Endothelial cell of umbilical vein (primary cell): ENCODE data around the gene ZNF600. TPM values are rescaled to one million over a fixed set of nuclear protein-coding genes. Genes with fewer than 3 reads are reported as not detected.

Experiments
- BruUV-seq: library from RNA; stranded (reverse); fragments of 400-500 nt; replicated peaks from 2 replicates; lab custom pipeline; 2021; lab: Mats Ljungman, UMichigan
- CTCF ChIA-PET: fragments of 300-600, 350-600 bp; sonication (Branson Sonifier 250); formaldehyde crosslinking; loops from one replicate; lab custom pipeline; 2021; ENCODE audit warnings: antibody characterized with exemption, inconsistent platforms; lab: Charles Lee
- POLR2A ChIA-PET: fragments of 300-600, 350-600 bp; sonication (Branson Sonifier 250); formaldehyde crosslinking; loops from one replicate; lab custom pipeline; 2021; ENCODE audit warnings: antibody characterized with exemption, inconsistent platforms; lab: Charles Lee
- DNase-seq: peaks from one replicate; pipeline ENCODE4 v3.0.0-alpha.2; 2011; ENCODE audit warnings: low read depth, low spot score
- FAIRE-seq: peaks from 2 replicates; lab custom pipeline; 2011; peaks lifted over from hg19 to GRCh38; lab: Jason Lieb, UNC
- H2AFZ ChIP-seq: 2 replicates; pipeline ENCODE4 v1.6.0; 2012; ENCODE audit warnings: low read depth, low read length, control low read depth, inconsistent platforms
- H3K27ac ChIP-seq: 2 replicates; pipeline ENCODE4 v1.5.1; 2011; ENCODE audit warnings: low read depth, mild to moderate bottlenecking, control low read depth, low read length, moderate library complexity; ENCODE audit not compliant: insufficient read depth
- H3K27me3 ChIP-seq, 2 experiments: 2 replicates each; pipeline versions ENCODE4 v1.6.0 to v1.6.1; 2011; ENCODE audit warnings: low read length in 2 of 2, mixed read lengths in 1 of 2; ENCODE audit not compliant: control insufficient read depth in 2 of 2, insufficient read depth in 2 of 2
- H3K36me3 ChIP-seq, 2 experiments: 2 replicates in 1 of 2; 3 replicates in 1 of 2; pipeline ENCODE4 v1.5.1; 2011; ENCODE audit warnings: low read length in 2 of 2, mild to moderate bottlenecking in 1 of 2, moderate library complexity in 1 of 2; ENCODE audit not compliant: control insufficient read depth in 2 of 2, insufficient read depth in 2 of 2; ENCODE audit errors: extremely low read depth in 1 of 2
- H3K4me1 ChIP-seq: 3 replicates; pipeline ENCODE4 v1.5.1; 2011; ENCODE audit warnings: mild to moderate bottlenecking, low read length; ENCODE audit not compliant: control insufficient read depth, insufficient read depth; ENCODE audit errors: extremely low read depth
- H3K4me2 ChIP-seq: 2 replicates; pipeline ENCODE4 v1.6.1; 2011; ENCODE audit warnings: low read length, control low read depth, mixed read lengths; ENCODE audit not compliant: insufficient read depth
- H3K4me3 ChIP-seq, 3 experiments: fragments of 200-600 bp in 1 of 3; sonication (generic), shearing (Covaris generic) in 1 of 3; replicated peaks in 1 of 3; 2 replicates each; pipeline ENCODE4 v1.5.1; 2011 to 2016; ENCODE audit warnings: control low read depth in 3 of 3, low read length in 3 of 3, mild to moderate bottlenecking in 2 of 3, inconsistent platforms in 1 of 3, low read depth in 1 of 3, moderate library complexity in 1 of 3; ENCODE audit not compliant: insufficient read depth in 1 of 3
- H3K79me2 ChIP-seq: 2 replicates; pipeline ENCODE4 v1.6.0; 2012; ENCODE audit warnings: low read length, inconsistent platforms; ENCODE audit not compliant: control insufficient read depth, insufficient read depth
- H3K9ac ChIP-seq: replicated peaks from 2 replicates; pipeline ENCODE3; 2011; ENCODE audit warnings: low read length, control low read depth; ENCODE audit not compliant: insufficient read depth; ENCODE audit errors: extremely low read depth
- H3K9me1 ChIP-seq: replicated peaks from 3 replicates; pipeline ENCODE4 v1.6.0; 2011; ENCODE audit warnings: mild to moderate bottlenecking, low read length; ENCODE audit not compliant: control insufficient read depth, insufficient read depth; ENCODE audit errors: extremely low read depth
- H3K9me3 ChIP-seq: replicated peaks from 2 replicates; pipeline ENCODE4 v1.5.1; 2012; ENCODE audit warnings: low read length, inconsistent platforms; ENCODE audit not compliant: control insufficient read depth, insufficient read depth
- H4K20me1 ChIP-seq: replicated peaks from 2 replicates; pipeline ENCODE3; 2011; ENCODE audit warnings: mild to moderate bottlenecking, low read length; ENCODE audit not compliant: control insufficient read depth, insufficient read depth; ENCODE audit errors: extremely low read depth
- EZH2 ChIP-seq: IDR thresholded peaks from 2 replicates; pipeline ENCODE4 v1.6.1; 2012; ENCODE audit warnings: borderline replicate concordance, low read depth, mild to moderate bottlenecking, moderate library complexity, low read length, inconsistent platforms; ENCODE audit not compliant: severe bottlenecking
- FOS ChIP-seq: IDR thresholded peaks from 2 replicates; pipeline ENCODE4 v1.6.1; 2011; ENCODE audit warnings: mild to moderate bottlenecking, low read length, moderate library complexity, borderline replicate concordance; ENCODE audit not compliant: insufficient read depth
- GATA2 ChIP-seq: IDR thresholded peaks from 2 replicates; pipeline ENCODE4 v1.7.0; 2011; ENCODE audit warnings: low read depth, mild to moderate bottlenecking, moderate library complexity, mixed read lengths, low read length; ENCODE audit not compliant: insufficient read length, insufficient read depth
- JUN ChIP-seq: IDR thresholded peaks from 2 replicates; pipeline ENCODE4 v1.6.1; 2011; ENCODE audit warnings: borderline replicate concordance, low read depth; ENCODE audit not compliant: insufficient read length, insufficient read depth
- MYC ChIP-seq: IDR thresholded peaks from one replicate; pipeline ENCODE4 v1.6.1; 2011; ENCODE audit warnings: mild to moderate bottlenecking, low read depth, low read length
- POLR2A ChIP-seq: IDR thresholded peaks from 2 replicates; pipeline ENCODE4 v1.6.1; 2012; ENCODE audit warnings: low read depth, mild to moderate bottlenecking, control low read depth, low read length
- POLR2AphosphoS5 ChIP-seq: IDR thresholded peaks from 2 replicates; pipeline ENCODE4 v1.6.1; 2012; ENCODE audit warnings: low read depth, mild to moderate bottlenecking, control low read depth, low read length, moderate library complexity; ENCODE audit not compliant: insufficient read depth
- dilution Hi-C: fragments of 300-500 bp; cut with MboI; formaldehyde crosslinking; loops from one replicate; pipeline ENCODE4 v1.15.0; 2019; ENCODE audit warnings: low sequenced_read_pairs; ENCODE audit not compliant: extremely low pct_ligation_motif_present
- intact Hi-C: fragments of 100-400 bp; cut with micrococcal nuclease; formaldehyde crosslinking; loops from one replicate; pipeline ENCODE4 v1.10.0; 2022
- polyA plus RNA-seq, 4 experiments: library from polyadenylated mRNA; depleted of rRNA in 3 of 4; stranded (reverse) in 3 of 4; unstranded in 1 of 4; fragments of >200 nt; gene quantifications; 2 replicates each; pipeline versions ENCODE4 v1.2.1 to v1.2.3, GENCODE V29; 2011 to 2012; ENCODE audit warnings: missing spikeins in 1 of 4
- total RNA-seq: library from RNA; stranded (reverse); gene quantifications from 2 replicates; pipeline ENCODE4 v1.2.3, GENCODE V29; 2021
- TF ChIP-seq, protein P1 (sequence below): IDR thresholded peaks from 2 replicates; pipeline ENCODE4 v1.6.1; 2011; ENCODE audit not compliant: insufficient read depth, insufficient read length
- TF ChIP-seq, protein P2 (sequence below), 2 donors: IDR thresholded peaks; 1 replicate in 1 of 2; 2 replicates in 1 of 2; pipeline ENCODE4 v1.5.1; 2011; ENCODE audit warnings: low read length in 2 of 2, mild to moderate bottlenecking in 2 of 2, moderate library complexity in 2 of 2, control low read depth in 1 of 2, inconsistent platforms in 1 of 2, low read depth in 1 of 2; ENCODE audit not compliant: insufficient read depth in 1 of 2; ENCODE audit errors: extremely low read depth in 1 of 2

The ZNF600 gene
- total and polyA plus RNA-seq, 2 donors (not counting 3 experiments of a cell fraction or from before 2014, with no cell fraction given) = 5.2 to 5.8 TPM

DNA sequence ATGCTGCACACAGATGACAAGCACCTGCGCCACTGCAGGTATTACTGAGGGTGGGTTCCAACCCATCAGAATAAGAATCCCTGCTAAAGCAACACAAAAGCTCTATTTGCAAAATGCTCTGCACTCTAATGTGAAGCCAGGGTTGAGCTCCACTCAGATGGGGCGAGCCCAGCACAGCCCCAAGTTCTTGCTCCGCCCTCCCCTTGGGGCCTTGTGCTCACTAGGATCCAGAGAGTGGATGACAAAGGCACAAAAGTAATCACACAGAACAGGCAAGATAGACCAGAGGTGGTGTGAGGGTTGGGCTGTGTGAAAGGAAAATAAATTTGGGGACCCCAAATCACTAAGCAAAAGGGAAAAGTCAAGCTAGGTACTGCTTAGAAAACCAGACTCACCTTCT, 43.5 kb downstream of the ZNF600 start:
- FAIRE-seq (no peak), DNase-seq (no peak)
- Histone ChIP-seq H2AFZ (no peak overlapping the region), H3K27me3 (no peaks in the 10 kb centered on the region), H3K4me3 (no peak overlapping the region), H3K9me3 (no peaks in the 10 kb centered on the region), H3K9ac (no peak overlapping the region), H4K20me1 (no peaks in the 10 kb centered on the region), H3K79me2 (no peaks in the 10 kb centered on the region), H3K4me2 (no peak overlapping the region), H3K9me1 (no peaks in the 10 kb centered on the region), H3K4me1 (no peaks in the 10 kb centered on the region), H3K27ac (no peak overlapping the region), H3K36me3 (no peaks in the 10 kb centered on the region)
- POLR2A ChIA-PET = no interaction called here
- TF ChIP-seq EZH2 (no peak), POLR2A (no peak), MYC (no peak), GATA2 (no peak), FOS (no peak), POLR2AphosphoS5 (no peak), JUN (no peak)
- TF ChIP-seq, protein P1, sequence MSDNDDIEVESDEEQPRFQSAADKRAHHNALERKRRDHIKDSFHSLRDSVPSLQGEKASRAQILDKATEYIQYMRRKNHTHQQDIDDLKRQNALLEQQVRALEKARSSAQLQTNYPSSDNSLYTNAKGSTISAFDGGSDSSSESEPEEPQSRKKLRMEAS = no peak
- TF ChIP-seq, protein P2, sequence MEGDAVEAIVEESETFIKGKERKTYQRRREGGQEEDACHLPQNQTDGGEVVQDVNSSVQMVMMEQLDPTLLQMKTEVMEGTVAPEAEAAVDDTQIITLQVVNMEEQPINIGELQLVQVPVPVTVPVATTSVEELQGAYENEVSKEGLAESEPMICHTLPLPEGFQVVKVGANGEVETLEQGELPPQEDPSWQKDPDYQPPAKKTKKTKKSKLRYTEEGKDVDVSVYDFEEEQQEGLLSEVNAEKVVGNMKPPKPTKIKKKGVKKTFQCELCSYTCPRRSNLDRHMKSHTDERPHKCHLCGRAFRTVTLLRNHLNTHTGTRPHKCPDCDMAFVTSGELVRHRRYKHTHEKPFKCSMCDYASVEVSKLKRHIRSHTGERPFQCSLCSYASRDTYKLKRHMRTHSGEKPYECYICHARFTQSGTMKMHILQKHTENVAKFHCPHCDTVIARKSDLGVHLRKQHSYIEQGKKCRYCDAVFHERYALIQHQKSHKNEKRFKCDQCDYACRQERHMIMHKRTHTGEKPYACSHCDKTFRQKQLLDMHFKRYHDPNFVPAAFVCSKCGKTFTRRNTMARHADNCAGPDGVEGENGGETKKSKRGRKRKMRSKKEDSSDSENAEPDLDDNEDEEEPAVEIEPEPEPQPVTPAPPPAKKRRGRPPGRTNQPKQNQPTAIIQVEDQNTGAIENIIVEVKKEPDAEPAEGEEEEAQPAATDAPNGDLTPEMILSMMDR (IDR thresholded peaks at IDR 0.05; ENCODE audit: extremely low read depth in 1 of 2, insufficient read depth in 1 of 2, low read depth in 1 of 2, low read length in 2 of 2) = no peak
- BruUV-seq = no TSS peak
- dilution Hi-C loops (no loop called here), intact Hi-C loops (no loop called here)
- CTCF ChIA-PET = no interaction called here
